Right hindlimb (tissue), 1 donor: ENCODE measurements around the gene PPP4R3B.
"Not testable (repeated sequence)": the region's sequence is repeated elsewhere in the genome, so short reads cannot be mapped to it uniquely, and the experiment has no call there.

ENCODE experiments used
- DNase-seq: peaks from one replicate; pipeline ENCODE4 v3.0.0-alpha.2; 2018

The PPP4R3B gene

DNA sequence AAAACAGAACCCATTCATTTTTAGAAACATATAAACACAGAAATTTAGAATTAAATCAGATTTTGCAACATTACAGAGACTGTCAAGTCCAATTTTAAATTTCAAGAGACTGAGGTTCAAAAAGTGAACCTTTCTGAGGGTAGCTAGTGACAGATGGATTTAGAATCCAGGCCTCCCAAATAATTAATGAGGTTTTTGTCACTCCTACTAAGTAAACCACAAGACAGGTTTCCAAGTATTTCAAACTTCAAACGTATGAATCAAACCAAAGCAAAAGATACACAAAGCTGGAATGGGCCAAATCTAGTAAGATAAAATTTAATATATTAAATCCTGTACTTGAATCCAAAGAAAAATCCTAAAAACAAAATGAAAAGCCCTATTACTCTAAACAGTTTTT is 25.3 kb downstream of the PPP4R3B start:
- DNase-seq = no peak

GRCh38 chr2:55590810-55591440 is 26.5 kb downstream of the PPP4R3B start:
- DNase-seq = no peak

DNA sequence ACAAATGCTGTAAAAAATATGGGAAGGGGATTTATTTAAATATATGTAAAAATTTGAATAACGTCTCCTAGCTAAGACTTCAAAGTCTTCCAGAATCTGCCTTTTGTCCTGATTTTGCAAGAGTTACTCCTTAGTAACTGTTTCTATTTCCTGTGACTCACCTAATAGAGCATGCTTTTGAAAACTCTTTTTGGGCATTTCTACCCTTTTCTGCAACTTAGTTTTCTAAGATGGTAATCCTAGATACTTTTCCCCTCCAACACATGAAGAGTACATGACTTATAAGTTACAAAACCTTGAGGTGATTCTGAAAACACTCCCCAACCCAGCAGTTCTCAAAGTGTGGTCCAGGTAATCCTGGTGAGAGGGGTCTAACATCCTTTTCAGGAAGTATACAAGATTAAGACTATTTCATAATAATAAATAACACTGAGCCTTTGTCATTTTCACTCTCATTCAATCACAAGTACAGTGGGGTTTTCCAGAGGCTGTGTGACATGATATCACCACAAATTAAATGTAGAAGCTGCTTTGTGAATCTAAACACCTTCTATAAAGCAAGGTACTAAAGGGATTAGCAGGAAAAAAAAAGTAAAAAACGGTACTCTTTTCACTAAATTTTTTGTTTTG is 31.9 kb downstream of the PPP4R3B start:
- no peak for DNase-seq

- no peak for DNase-seq
Measured at GRCh38 chr2:55581874-55582547, 35.4 kb downstream of the PPP4R3B start.

GRCh38 chr2:55581435-55581834 is 36.0 kb downstream of the PPP4R3B start:
- DNase-seq = no peak

DNA sequence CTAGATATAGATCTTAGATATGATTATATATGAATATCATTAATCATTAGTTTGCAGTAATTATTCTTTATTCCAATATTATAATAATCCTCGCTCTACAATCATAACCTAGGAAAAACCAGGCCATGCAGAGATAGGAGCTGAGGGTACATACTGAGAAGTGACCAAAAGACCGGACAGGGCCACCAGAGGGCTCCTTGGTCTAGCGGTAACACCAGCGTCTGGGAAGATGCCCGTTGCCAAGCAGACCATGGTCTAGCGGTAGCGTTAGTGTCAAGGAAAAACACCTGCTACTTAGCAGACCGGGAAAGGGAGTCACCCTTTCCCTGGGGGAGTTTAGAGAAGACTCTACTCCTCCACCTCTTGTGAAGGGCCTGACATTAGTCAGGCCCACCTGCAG is 48.4 kb downstream of the PPP4R3B start:
- not testable (repeated sequence) for DNase-seq

DNA sequence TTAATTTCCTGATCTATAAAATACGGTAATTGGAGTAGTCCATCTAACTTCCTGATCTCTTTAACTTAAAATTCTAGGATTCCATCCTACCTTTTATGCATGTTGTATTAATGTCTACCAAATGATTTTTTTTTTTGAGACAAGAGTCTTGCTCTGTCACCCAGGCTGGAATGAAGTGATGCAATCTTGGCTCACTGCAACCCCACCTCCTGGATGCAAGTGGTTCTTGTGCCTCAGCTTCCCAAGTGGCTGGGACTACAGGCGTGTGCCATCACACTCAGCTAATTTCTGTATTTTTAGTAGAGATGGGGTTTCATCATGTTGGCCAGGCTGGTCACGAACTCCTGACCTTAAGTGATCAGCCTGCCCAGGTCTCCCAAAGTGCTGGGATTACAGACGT is 50.1 kb downstream of the PPP4R3B start:
- DNase-seq = no peak

DNA sequence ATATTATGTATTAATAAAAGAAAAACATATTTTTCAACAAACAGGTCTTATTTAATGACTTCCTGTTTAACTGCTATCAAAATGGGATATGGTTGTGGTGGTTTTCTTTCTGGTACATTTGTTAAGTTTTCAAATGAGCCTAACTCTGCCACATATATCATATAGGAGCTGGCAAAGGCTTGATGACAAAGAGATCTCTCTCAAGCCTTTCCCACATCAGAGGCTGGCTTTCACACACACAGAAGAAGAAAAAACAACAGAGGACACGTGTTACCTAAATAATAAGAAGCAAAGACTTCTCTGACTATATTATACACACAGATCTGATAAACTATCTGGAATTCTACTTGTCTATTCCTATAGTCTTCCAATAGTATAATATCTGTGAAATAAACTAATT is 51.8 kb downstream of the PPP4R3B start:
- DNase-seq = no peak

DNA sequence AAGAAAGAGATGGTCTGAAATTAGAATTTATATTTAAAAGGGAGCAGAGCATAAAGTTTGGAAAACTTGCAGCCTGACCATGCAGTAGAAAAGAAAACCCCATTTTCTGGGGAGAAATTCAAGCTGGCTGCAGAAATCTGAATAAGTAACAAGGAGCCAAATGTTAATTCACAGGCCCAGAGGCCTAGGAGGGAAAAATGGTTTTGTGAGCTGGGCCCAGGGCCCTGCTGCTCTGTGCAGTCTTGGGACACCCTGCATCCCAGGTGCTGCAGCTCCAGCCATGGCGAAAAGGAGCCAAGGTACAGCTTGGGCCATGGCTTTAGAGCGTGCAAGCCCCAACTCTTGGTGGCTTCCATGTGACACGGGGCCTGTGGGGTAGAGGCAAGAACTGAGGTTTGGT is 56.6 kb downstream of the PPP4R3B start:
- no peak for DNase-seq

DNA sequence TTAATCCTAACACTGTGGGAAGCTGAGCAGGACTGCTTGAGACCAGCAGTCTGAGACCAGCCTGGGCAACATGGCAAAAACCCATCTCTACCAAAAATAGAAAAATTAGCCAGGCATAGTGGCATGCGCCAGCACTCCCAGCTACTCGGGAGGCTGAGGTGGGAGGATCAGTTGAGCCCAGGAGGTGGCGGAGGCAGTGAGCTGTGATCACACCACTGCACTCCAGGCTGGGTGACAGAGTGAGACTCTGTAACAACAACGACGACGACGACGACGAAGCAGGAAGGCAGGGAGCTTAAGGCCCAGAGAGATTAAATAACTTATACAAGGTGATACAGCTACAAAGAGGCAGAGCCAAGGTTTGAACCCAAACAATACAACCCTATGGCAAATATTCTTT is 60.6 kb downstream of the PPP4R3B start:
- DNase-seq = no peak

DNA sequence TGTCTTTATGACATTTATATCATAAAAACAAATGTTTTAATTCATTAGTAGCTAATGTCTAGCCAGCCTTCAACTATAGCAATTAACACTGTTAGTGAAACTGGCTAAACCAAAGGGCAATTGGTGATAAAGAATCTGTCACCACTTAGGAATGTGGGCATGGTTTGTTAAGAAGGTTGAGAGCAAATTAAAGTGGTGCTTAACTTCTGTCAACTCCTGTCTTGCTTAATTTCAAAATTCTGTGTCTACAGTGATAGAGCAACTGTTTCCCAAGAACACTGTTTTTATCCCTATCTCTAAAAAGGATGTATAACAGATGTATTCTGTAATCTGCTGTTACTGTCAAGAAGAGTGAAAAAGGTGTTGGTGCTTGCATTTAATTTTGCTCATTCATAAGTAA is 61.4 kb downstream of the PPP4R3B start:
- DNase-seq = no peak

DNA sequence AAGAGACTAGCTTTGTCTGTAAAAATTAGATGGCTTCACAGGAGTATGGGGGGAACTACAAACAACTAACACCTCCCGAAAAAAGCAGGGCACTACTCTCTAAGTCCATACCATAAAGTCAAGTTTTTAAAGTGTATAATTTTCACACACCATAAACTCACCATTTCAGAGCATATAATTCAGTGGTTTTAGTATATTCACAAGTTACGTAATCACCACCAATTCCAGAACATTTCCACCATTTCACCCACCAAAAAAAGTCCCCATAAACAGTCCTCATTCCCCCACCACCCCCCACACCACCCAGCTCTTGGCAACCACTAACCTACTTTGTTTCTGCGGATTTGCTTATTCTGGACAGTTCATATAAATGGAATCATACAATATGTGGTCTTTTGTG is 64.1 kb downstream of the PPP4R3B start:
- no peak for DNase-seq

GRCh38 chr2:55550368-55551102 is 66.9 kb downstream of the PPP4R3B start:
- no peak for DNase-seq

GRCh38 chr2:55547679-55548078 is 69.7 kb downstream of the PPP4R3B start:
- not testable (repeated sequence) for DNase-seq

GRCh38 chr2:55547001-55547400 is 70.4 kb downstream of the PPP4R3B start:
- DNase-seq = no peak

- no peak for DNase-seq
Measured at GRCh38 chr2:55530539-55531081, 86.8 kb downstream of the PPP4R3B start.

DNA sequence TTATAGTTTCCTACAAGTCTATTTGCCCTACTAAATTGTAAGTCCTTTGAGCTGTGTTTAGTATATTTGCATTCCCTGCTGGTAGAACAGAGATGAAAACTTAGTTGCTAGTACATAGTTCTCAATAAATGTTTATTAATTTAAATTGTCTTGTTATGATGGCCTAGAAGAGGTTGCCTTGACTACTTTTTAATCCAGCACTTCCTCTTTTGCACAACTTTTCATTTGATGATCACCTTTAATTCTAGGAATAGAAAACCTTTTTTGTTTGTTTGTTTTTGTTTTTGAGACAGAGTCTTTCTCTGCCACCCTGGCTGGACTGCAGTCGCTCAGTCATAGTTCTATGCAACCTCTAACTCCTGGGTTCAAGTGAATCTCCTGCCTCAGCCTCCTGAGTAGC is 91.2 kb downstream of the PPP4R3B start:
- DNase-seq = no peak

DNA sequence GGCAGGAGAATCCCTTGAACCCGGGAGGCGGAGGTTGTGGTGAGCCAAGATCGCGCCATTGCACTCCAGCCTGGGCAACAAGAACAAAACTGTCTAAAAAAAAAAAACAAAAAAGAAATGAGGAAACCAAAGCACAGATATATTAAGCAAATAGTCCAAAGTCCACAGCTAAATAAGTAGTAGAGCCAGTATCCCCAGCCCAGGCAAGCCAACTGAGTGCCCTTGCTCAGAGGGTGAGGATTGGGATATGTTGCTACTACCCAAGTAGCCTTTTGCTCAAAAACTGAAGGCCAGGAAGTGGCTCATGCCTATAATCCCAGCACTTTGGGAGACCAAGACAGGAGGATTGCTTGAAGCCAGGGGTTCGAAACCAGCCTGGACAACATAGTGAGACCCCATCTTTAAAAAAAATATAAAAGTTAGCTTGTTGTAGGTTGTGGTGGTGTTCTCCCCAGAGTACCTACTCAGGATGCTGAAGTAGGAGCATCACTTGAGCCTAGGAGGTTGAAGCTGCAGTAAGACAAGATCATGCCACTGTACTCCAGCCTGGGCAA is 92.5 kb downstream of the PPP4R3B start:
- no peak for DNase-seq

DNA sequence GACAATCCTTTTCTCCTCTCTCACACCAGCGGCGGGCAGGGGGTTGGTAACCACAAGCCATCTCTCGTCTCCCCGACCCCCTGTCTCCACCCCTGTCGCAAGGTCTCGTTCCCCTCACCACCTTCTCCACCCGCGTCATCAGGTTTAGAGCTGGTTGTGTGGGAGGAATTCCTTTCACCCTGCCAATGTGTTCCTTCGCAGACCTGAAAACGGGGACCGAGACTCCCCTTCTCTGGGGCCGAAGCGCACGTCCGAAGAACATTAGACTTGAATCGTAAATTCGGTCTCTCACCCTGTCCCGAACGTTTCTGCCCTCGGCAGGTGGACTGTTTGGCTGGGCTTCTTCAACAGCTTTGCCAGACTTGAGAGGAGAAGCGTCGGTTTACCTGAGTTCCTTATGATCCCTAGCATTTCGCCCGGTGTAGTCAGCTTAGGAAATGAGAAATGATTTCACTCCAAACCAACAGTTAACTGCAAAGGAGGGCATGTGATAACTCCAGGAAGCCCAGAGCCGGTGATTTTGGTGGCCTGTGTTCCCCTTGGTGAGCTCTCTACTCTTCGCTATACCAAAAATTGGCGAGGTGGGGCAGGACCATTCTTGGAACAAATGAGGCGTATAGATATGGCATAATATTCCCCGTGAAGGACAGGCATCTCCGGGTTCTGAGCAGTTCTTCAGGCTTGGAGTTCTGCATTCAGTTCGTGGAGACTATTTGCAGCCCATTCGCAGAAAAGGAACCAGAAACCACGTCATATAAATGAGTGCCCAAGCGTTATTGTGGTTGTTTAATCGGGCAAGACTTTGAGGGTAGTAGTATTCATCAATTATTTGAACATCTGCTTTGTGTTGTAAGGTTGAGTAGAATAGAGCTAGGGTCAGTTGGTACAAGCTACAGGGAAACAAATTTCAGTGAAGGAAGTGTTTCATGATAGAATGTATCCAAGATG is 97.2 kb downstream of the PPP4R3B start:
- DNase-seq = no peak

GRCh38 chr2:55518841-55519165 is 98.6 kb downstream of the PPP4R3B start:
- no peak for DNase-seq

- DNase-seq = peak; percentile 33
Measured at GRCh38 chr2:55511508-55512124, 105.8 kb downstream of the PPP4R3B start.
